Activated naive CD8-positive, alpha-beta T cell treated with anti-CD3 and anti-CD28 coated beads, Interleukin-2, amount 50 U/mL, for 24 hours (primary cell): ENCODE data around the gene TMEM120A.

ENCODE experiments used
- ATAC-seq: fragments of 150-1000 bp; cut with Tn5 transposase; one replicate; pipeline ENCODE4 v1.10.0; 2021
- DNase-seq: peaks from one replicate; pipeline ENCODE4 v3.0.0; 2021
- H3K27ac Mint-ChIP-seq: one replicate; pipeline ENCODE4 v1.8.0; 2021; ENCODE audit warnings: mild to moderate bottlenecking, mixed read lengths
- H3K27me3 Mint-ChIP-seq: one replicate; pipeline ENCODE4 v1.8.0; 2021; ENCODE audit warnings: mixed read lengths
- H3K36me3 Mint-ChIP-seq: one replicate; pipeline ENCODE4 v1.8.0; 2021; ENCODE audit warnings: low read depth, mixed read lengths
- H3K4me1 Mint-ChIP-seq: one replicate; pipeline ENCODE4 v1.8.0; 2021; ENCODE audit warnings: mixed read lengths
- H3K4me3 Mint-ChIP-seq: one replicate; pipeline ENCODE4 v1.8.0; 2021; ENCODE audit warnings: mild to moderate bottlenecking, moderate library complexity, mixed read lengths
- H3K9me3 Mint-ChIP-seq: one replicate; pipeline ENCODE4 v1.8.0; 2021; ENCODE audit warnings: mixed read lengths

The TMEM120A gene

DNA sequence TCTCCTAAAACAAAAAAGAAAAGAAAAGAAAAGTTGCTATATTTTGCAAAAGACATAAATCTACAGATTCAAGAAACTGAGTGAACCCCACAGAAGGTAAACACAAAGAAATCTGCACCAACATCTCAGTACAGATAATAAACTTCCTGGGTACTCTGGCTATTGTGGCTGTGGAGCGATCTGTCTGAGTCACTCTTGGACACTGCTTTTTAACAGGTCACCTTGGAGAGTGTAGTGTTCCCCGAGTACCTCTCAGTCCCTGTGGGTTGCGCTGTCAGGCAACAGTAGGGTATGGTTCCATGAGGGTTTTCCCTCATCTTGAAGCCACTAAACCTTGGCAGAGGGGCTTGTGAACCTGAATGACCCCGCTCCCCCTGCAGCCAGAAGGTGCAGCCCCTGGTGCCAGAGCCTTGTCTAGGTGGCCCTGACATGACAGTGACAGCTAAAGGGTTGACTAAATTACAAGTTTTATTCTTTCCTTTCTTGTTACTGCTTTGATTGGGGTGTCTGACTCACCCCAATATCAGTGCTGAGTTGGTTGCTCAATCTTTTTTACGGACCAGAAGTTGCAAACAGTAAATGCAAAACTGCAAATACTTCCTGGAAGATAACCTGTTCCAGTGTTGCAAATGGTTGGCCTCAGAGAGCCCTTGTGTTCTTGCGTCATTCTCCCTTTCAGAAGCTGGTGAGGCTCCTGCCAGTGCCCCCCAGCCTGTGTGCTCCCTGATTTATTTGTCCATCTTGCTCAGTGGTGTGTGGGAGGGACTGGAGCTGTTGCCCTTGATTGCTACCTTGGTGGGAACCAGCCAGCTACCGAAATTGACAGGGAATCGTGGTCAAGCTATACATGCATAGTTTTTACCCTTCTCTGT lies 48.9 kb downstream of the TMEM120A start:
- Mint-ChIP-seq H3K4me3 (no peak overlapping the region), H3K9me3 (no peaks in the 10 kb centered on the region), H3K4me1 (peaks cover 4% of the 10 kb centered on the region), H3K36me3 (peaks cover 2% of the 10 kb centered on the region), H3K27me3 (no peaks in the 10 kb centered on the region), H3K27ac (no peak overlapping the region)
- DNase-seq = no peak
- no peak for ATAC-seq

DNA sequence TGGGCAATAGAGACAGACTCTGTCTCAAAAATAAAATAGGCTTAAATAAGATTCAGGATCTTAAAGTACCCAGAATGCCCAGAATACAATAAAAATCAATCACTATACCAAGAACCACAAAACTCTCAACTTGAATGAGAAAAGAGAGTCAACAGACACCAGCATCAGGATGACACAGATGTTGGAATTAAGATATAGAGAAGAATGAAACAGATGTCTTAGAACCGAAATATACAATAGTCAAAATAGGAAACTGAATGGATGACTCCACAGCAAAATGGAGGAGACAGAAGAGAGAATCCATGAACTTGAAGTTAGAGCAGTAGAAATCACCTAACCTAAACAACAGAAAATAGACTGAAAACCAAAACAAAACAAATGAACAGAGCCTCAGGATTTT lies 49.9 kb downstream of the TMEM120A start:
- no peak for ATAC-seq
- Mint-ChIP-seq H3K27ac (no peak overlapping the region), H3K4me3 (no peak overlapping the region)

DNA sequence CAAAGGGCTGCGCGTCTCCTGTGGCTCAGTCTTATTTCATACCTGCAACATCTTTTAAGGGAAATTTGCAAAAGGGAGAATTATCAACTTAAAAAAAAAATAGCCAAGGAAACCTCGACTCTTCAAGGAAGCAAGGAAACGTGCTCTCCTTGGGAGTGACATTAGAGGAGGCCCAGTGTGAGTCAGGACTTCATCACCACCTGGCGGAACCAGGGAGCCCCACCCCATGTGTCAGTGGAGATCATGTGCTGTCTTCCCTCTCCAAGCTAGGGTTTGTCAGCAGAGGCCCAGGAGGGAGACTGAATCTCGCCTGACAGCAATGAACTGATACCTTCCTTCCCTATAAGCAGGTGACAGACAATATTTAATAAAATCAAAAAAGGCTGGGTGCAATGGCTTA lies 50.5 kb downstream of the TMEM120A start:
- Mint-ChIP-seq H3K36me3 (peaks cover 2% of the 10 kb centered on the region), H3K4me3 (no peak overlapping the region), H3K4me1 (peaks cover 4% of the 10 kb centered on the region), H3K27ac (no peak overlapping the region), H3K9me3 (no peaks in the 10 kb centered on the region), H3K27me3 (no peaks in the 10 kb centered on the region)
- ATAC-seq (no peak), DNase-seq (no peak)

More for the DNA sequence above, 49.9 kb downstream of the TMEM120A start:
- Mint-ChIP-seq H3K9me3 (no peaks in the 10 kb centered on the region), H3K4me1 (peaks cover 4% of the 10 kb centered on the region), H3K36me3 (peaks cover 2% of the 10 kb centered on the region), H3K27me3 (no peaks in the 10 kb centered on the region)
- no peak for DNase-seq

DNA sequence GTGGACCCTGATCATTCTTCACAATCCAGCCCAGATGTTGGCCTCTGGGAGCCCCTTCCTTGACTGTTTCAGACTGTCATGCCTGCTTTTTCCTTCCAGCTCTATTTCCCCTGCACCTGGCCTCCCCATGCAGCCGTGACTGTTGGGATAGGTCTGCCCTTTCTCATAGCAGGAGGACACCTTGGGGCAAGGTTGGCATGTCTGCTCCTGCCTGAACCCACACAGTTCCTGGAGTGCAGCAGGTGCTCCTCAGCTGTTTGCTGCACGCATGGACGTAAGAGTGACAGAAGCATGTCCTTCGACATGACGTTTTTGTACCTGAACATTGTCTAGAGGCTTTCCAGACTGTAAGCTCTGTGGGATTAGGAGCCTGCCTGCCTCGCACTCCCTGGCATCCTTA lies 55.5 kb downstream of the TMEM120A start:
- no peak for DNase-seq
- H3K27me3 Mint-ChIP-seq = no peaks in the 10 kb centered on the region
- H3K27ac Mint-ChIP-seq = no peak overlapping the region
- H3K36me3 Mint-ChIP-seq = peaks cover 10% of the 10 kb centered on the region
- no peaks in the 10 kb centered on the region for H3K9me3 Mint-ChIP-seq
- H3K4me1 Mint-ChIP-seq = no peaks in the 10 kb centered on the region
- H3K4me3 Mint-ChIP-seq = no peak overlapping the region
- no peak for ATAC-seq

DNA sequence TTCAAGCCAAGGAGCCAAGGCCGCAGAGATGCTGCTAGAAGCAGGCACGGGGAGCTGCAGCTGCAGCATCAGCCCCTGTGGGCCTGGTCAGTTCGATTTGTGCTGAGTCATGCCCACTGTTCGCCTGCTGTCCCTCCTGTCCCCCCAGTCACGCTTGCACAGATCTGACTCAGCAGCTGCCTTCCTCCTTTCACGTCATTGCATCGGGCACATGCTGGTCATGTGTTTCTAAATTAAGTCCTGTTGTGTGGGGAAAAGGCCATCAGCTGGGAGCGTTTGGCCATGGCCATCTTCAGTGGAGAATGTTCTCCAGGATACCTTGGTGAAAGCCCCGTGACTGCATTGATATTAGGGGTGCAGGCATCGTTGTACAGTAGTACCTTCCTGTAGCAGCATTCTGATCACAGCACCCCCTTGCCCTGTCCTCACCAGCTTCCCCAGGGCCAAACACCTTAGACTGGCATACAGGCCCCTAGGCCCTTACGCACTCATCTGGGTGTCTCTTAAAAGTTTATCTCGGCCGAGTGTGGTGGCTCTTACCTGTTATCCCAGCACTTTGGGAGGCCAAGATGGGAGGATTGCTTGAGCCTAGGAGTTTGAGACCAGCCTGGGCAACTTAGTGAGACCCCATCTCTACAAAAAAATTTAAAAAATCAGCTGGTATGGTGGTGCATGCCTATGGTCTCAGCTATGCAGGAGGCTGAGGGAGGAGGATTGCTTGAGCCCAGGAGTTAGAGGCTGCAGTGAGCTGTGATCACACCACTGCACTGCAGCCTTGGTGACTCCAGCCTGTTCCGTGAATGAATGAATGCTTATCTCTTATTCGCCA lies 56.2 kb downstream of the TMEM120A start:
- no peak overlapping the region for H3K27ac Mint-ChIP-seq
- DNase-seq = no peak
- no peak overlapping the region for H3K4me3 Mint-ChIP-seq
- H3K4me1 Mint-ChIP-seq = no peaks in the 10 kb centered on the region
- H3K36me3 Mint-ChIP-seq = peaks cover 11% of the 10 kb centered on the region
- ATAC-seq = no peak
- no peaks in the 10 kb centered on the region for H3K9me3 Mint-ChIP-seq
- no peaks in the 10 kb centered on the region for H3K27me3 Mint-ChIP-seq
